Measurements from ENCODE around the gene P4HA1.

- TF ChIP-seq, protein P1, sequence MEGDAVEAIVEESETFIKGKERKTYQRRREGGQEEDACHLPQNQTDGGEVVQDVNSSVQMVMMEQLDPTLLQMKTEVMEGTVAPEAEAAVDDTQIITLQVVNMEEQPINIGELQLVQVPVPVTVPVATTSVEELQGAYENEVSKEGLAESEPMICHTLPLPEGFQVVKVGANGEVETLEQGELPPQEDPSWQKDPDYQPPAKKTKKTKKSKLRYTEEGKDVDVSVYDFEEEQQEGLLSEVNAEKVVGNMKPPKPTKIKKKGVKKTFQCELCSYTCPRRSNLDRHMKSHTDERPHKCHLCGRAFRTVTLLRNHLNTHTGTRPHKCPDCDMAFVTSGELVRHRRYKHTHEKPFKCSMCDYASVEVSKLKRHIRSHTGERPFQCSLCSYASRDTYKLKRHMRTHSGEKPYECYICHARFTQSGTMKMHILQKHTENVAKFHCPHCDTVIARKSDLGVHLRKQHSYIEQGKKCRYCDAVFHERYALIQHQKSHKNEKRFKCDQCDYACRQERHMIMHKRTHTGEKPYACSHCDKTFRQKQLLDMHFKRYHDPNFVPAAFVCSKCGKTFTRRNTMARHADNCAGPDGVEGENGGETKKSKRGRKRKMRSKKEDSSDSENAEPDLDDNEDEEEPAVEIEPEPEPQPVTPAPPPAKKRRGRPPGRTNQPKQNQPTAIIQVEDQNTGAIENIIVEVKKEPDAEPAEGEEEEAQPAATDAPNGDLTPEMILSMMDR (IDR thresholded peaks at IDR 0.05): no peak
- no peak for TF ChIP-seq EP300 (IDR thresholded peaks at IDR 0.05)
Measured at GRCh38 chr10:73096041-73096448, 621 bp downstream of the P4HA1 start.

Data from stomach (tissue), 4 donors.